ENCODE data around the gene ZNF568. TPM values are rescaled to one million over a fixed set of nuclear protein-coding genes. Genes with fewer than 3 reads are reported as not detected.

The ZNF568 gene
- total and polyA plus RNA-seq, 2 of the 4 experiments (the other 2 are of a cell fraction) = 3.0 to 7.3 TPM

- dilution Hi-C loops (cut with HindIII; ENCODE audit: low sequenced_read_pairs, unreplicated experiment) (no loop called here), in situ Hi-C loops (cut with MboI; ENCODE audit: low sequenced_read_pairs) (no loop called here)
These were observed 56.4 kb downstream of the ZNF568 start for GRCh38 chr19:36972571-36972970.

More at GRCh38 chr19:36972571-36972970, 56.4 kb downstream of the ZNF568 start:
- BruUV-seq (replicated peaks) = no TSS peak
- Histone ChIP-seq H3K9ac (ENCODE audit: low read depth, low read length) (peak overlapping the region; percentile 39), H3K23ac (ENCODE audit: low read depth, low read length) (no peak overlapping the region), H4K20me1 (ENCODE audit: insufficient read depth, low read length) (no peaks in the 10 kb centered on the region), H3K79me1 (ENCODE audit: low read depth in 1 of 2, low read length in 2 of 2) (peaks cover 2 to 5% of the 10 kb centered on the region in 2 experiments; a peak in 1 of 4 replicates), H3K4ac (ENCODE audit: low read depth, low read length) (0 out of 2 replicates have a peak overlapping the region, but pooled peaks have one; percentile 31), H4K8ac (ENCODE audit: low read depth in 2 of 2, low read length in 2 of 2) (peak overlapping the region; percentile 82 to 87; a peak in 3 of 4 replicates), H2AK9ac (replicated peaks; ENCODE audit: low read depth, low read length, poor library complexity) (peak overlapping the region; percentile 51), H2BK5ac (ENCODE audit: low read depth, low read length, poor library complexity, severe bottlenecking) (no peak overlapping the region), H2BK120ac (ENCODE audit: low read depth, low read length) (no peak overlapping the region), H3K56ac (ENCODE audit: extremely low read depth, insufficient read depth, low read length) (no peak overlapping the region), H3K4me1 (ENCODE audit: control insufficient read depth, insufficient read depth, low read length) (no peaks in the 10 kb centered on the region; the same call in 1 of the 2 replicates), H2AFZ (replicated peaks; ENCODE audit: low read length, poor library complexity) (peak overlapping the region; percentile 96), H3K4me3 (ENCODE audit: insufficient read depth, low read depth, low read length) (peak overlapping the region; percentile 96), H3K9me3 (ENCODE audit: control insufficient read depth, insufficient read depth, low read length) (peaks cover 2% of the 10 kb centered on the region), H2BK15ac (ENCODE audit: low read depth, low read length) (no peak overlapping the region), H3K36me3 (ENCODE audit: control insufficient read depth, insufficient read depth, low read length) (no peaks in the 10 kb centered on the region), H2BK20ac (ENCODE audit: low read depth, low read length) (no peak overlapping the region), H3K18ac (ENCODE audit: low read depth, low read length) (no peak overlapping the region; the same call in 1 of the 2 replicates), H4K91ac (ENCODE audit: insufficient read depth, low read depth, low read length) (no peak overlapping the region), H3K4me2 (ENCODE audit: low read depth, low read length) (peak overlapping the region; percentile 96), H2AK5ac (ENCODE audit: low read depth, low read length) (no peak overlapping the region), H4K5ac (ENCODE audit: low read depth, low read length) (peak overlapping the region; percentile 83), H3K27me3 (ENCODE audit: control insufficient read depth, insufficient read depth, low read length) (no peaks in the 10 kb centered on the region), H3K27ac (ENCODE audit: insufficient read depth, low read length) (peak overlapping the region; percentile 11; the same call in 1 of the 2 replicates), H3K14ac (replicated peaks; ENCODE audit: low read depth, low read length) (0 out of 2 replicates have a peak overlapping the region, but pooled peaks have one; percentile 5), H3K9me1 (ENCODE audit: insufficient read depth, low read length) (0 out of 2 replicates have a peak, but pooled peaks cover 4% of the 10 kb centered on the region)
- WGBS, 2 experiments (ENCODE audit: extremely low coverage in 2 of 2, insufficient read length in 1 of 2) = 11% methylated on average over 7 of the region's 25 CpGs; no CpG with 5 or more reads in 1 of the 2 experiments
- ChIA-PET CTCF (interaction anchor here (1.0 kb wide), 1 partner anchor 23 kb away, joined by 3 read pairs; no protein-coding TSS in a partner anchor), POLR2A (ENCODE audit: unreplicated experiment) (no interaction called here)
- no peak for DNase-seq
- intact Hi-C loops (cut with micrococcal nuclease) = loop anchor here (5.0 kb wide), 2 partner anchors 240 to 495 kb away; partner anchors contain the start of genes ZNF569, ZNF570 and ZNF585B
- no peak for TF ChIP-seq CHD1 (IDR thresholded peaks at IDR 0.05; ENCODE audit: low read depth, low read length)
- no peak for TF ChIP-seq RAD21 (IDR thresholded peaks at IDR 0.05; ENCODE audit: low read length)
- TF ChIP-seq RFX5 (IDR thresholded peaks at IDR 0.05; ENCODE audit: low read depth, low read length) = no peak
- no peak for TF ChIP-seq RCOR1 (IDR thresholded peaks at IDR 0.05; ENCODE audit: insufficient replicate concordance, low read length)
- TF ChIP-seq BHLHE40 (IDR thresholded peaks at IDR 0.05; ENCODE audit: low read depth, low read length) = no peak
- TF ChIP-seq MAFK (IDR thresholded peaks at IDR 0.05; ENCODE audit: low read depth, low read length) = no peak
- TF ChIP-seq ELK1 (IDR thresholded peaks at IDR 0.05; ENCODE audit: borderline replicate concordance, low read depth, low read length) = no peak
- ATAC-seq (ENCODE audit: low read depth) = no peak
